Endometrial microvascular endothelial cells (primary cell): ENCODE data around the gene IDH2. TPM values are rescaled to one million over a fixed set of nuclear protein-coding genes. Genes with fewer than 3 reads are reported as not detected.

Source experiments
- in situ Hi-C: cut with HindIII; loops from 2 replicates; pipeline ENCODE4 v1.10.0; 2017; ENCODE audit warnings: low sequenced_read_pairs, low pct_unique_long_range_greater_than_20kb; ENCODE audit errors: inconsistent ontology term
- total RNA-seq: library from RNA; depleted of rRNA; stranded (reverse); fragments of >200 nt; gene quantifications from one replicate; pipeline ENCODE4 v1.2.3, GENCODE V29; 2015; ENCODE audit errors: inconsistent ontology term

Gene IDH2
- total RNA-seq, 1 donor from 2014 or later, result 74.7 TPM

DNA sequence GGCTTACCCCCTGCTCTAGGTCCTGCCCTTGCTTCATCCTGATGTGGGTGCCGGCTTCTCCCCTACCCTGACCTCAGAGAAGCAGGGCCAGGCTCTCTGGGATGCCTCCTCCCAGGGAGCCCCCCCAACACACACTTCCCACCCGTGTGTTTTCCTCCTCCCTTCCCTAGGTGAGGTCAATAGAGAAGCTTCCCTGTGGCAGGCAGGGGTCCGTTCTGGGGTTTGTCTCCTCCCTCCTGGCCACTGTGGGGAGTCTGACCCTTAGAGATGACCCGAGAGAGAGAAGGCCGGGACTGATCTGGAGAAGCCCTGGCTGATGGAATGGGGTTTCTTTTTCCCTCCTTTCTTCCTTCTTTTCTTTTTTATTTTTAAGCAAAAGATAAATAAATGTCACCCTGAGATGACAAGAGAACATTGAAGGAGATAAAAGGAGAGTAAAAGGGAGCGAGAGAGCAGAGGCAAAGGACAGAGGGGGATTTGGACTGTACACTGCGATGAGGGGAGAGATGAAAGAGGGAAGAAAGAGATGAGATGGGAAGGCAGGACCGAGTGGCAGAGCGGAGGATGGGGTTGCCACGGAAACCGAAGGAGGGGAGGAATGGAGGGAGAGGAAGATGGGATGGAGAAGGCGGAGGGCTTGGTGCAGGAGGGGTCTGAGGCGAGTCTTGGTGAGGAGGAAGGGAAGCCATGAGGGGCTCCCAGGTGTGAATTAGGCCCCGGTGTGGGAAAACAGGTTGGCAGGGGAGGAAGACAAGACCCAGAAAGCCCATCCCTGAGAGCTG is 48.4 kb downstream of the IDH2 start:
- in situ Hi-C loops, result no loop called here

DNA sequence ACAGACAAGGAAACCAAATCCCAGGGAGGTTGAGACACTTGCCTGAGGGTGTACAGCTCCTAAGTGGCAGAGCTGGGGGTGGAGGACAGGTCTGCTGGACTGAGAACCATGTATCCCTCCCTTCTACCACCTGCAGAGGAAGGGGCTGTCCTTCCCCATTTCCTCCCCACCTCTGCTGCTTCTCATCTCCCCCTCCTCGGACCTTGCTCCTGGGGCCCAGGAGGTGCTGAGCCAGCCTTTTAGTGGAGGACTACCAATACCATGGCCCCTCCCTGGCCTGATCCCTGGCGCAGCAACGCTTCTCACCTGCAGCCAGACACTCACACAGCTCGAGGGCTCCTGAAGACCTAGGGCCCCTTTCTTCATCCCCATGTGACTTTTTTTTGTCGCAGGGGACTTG is 50.4 kb downstream of the IDH2 start:
- in situ Hi-C loops, result no loop called here

DNA sequence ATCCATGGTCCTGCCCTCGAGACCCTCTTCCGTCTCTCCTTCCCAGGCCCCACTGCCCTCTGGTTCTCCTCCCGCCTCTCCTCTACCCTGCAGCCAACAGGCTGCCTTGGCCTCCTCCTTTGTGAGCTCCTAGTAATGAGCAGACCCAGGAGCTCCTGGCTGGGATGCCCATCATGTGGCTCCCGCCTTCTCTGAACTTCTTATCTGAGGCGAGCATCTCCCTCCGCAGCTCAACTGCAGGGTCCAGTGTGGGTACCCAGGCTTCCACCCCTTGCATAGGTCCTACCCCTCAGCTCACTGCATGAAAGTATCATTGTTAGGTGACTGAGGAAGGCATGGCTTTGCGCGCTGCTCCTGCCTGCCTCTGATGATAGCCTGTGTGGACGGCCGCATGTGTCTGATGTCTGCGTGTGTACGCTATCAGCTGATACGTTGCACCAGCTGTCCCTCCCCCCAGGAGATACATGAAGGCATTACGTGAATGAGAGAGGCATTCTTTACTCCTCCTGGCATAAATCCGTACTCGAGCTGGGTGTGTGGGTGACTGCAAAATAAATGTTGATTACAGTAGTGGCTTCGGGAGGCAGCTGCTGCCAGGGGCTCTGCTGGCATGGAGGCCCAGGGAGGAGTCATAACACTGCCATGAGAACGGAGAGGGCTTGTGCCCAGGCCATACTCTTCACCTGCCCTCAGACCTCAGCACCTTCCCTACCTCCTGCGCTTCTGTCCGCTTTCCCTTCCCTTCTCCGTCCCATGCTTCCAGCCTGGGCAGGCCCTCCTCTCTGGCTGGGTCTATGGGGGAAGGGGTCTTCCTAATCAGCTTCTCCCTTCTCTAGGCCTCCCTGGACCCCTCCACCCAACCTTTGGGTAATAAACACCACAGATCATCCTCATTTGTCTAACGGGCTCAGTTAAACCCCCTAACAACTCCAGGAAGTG is 52.3 kb downstream of the IDH2 start:
- in situ Hi-C loops, result no loop called here

DNA sequence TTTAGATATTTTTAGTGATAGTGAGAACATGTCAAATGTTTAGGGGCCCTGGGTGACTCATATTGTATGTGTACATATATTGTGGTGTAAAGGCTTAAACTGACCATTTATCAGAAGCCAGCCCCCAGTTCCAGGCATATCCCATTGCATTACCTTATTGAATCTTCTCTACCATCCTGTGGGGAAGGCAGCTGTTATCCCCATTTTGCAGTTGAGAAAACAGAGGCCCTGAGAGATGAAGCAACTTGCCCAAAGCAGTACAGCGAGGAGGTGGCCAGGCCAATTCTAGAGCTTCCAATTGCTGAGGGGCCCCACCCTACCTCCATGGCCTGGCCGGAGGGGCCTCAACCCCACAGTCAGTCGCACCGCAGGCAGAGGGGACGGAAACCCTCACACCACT is 53.2 kb downstream of the IDH2 start:
- in situ Hi-C loops, result no loop called here

DNA sequence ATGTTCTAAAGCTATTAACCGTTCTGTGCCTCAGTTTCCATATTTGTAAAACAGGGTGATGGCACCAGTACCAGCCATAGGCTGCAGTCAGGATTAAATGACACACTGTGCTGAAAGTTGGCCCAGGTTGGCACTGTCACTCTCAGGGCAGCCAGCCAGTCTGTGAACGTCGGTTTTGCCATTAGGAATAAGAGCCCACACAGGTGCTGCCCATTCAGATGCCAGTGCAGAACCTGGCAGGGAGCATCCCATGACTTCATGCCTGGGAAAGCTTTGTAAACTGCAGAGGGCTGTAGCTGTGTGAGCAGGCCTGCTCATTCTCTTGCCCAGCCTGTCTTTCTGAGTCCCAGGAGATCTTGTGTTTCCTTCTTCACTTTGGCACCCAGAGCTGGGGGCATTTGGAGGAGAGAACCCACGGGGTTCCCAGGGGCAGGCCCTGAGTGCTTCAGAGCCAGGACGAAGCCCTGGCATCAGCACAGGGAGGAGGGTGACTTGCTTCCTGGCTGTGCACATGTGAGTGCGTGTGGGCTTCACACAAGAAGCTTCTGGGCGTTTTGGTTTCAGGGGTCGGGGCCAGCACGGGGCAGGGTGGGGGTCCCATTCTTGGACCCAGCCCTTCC is 54.2 kb downstream of the IDH2 start:
- in situ Hi-C loops, result no loop called here

DNA sequence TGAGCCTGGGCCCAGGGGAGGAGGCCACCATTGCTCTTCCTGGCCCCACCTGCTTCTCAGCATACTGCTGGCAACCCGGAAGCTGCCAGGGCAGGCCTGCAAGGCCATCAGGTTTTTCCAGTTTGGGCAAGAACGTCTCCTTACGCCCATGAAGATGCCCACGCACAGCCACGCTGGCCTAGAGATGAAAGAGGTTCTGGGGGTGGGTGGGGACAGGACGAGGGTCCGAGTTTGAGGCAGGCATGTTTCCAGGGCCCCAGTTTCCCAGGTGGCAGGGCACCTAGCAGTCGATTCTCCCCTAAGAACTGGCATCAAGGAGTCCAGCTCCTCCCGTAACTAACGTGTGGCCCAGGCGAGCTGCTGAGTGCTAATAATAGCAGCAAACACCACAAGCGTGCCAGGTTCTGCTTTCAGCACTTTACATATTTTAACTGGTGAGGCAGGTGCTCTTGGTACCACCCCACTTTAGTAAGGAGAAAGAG is 55.3 kb downstream of the IDH2 start:
- in situ Hi-C loops, result no loop called here

DNA sequence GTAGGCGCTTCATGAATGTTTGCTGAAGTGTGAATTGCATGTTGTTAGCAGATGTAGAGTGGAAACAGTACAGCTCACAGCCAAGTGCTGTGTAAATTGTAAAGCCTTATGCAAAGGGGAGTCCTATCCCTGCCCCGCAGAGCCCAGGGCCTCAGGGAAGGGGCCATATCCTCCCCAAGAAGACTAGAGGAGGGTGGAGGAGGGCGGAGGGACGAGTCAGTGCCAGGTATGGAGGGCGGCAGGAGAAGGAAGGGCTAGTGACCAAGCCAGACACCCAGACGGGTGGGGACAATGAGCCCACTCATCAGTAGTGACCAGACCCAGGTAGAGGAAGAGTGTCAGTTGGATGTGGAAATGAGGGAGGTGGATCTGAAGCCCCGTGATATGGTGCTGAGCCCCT is 56.0 kb downstream of the IDH2 start:
- in situ Hi-C loops, result no loop called here

DNA sequence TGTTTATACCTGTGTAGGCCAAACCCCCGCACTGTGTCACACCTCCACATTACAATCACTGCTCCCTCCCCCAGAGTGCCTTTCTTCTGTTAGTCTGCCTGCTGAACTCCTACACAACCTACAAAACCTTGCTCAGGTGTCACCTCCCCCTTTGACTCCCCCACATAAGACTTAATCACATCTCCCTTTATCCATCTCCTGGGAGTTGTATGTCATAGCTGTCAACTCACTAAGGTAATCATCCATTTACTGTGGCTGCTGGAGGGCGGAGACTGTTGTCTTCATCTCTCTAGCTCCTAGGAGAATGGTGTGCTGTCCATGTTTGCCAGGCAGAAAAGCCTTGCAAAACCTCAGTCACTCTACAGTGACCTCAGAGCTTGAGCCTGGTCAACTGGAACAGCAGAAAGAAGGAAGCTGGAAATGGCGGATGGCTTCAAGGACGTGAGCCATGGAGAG is 57.3 kb downstream of the IDH2 start:
- in situ Hi-C loops, result no loop called here

DNA sequence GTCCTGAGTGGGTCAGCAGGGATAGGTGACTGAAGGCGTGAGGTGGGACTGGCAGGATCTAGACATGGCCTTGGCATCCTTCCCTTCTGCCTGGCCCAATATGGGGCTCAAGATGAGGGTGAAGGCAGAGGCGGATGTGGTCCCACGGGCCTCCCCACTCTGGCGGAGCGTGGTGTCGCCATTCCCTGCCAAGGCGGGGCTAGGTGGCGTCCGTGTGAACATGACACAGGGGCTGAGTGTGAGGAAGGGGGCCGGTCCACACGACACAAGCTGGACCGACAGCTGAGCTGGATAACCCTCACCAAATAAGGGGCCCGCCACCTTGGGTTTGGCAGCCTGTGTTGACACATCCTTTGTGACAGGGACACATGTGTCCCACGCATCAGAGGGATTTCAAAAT is 58.1 kb downstream of the IDH2 start:
- in situ Hi-C loops, result no loop called here

DNA sequence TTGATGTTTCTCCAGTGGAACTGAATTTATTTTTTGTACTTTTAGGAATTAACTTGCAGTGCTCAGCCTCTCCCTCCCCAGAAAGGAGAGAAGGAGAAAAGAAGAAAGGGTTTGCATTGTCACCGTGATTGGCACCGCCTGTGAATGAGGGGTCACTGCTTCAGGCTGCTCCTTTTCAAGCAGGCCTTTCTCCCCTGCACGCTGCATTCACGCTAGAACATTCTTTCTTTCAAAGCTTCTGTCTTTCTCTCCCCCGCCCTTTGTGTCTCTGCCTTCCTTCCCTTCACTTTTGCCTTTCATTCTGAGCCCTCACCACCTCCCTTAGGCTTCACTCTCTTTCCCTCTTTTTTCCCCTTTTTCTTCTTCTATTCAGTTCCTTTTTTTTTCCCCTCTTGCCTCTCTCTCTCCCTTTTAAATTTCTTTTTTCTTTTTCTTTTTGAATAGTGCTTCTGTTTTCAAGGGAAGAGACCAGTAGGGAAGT is 58.7 kb downstream of the IDH2 start:
- in situ Hi-C loops, result no loop called here

DNA sequence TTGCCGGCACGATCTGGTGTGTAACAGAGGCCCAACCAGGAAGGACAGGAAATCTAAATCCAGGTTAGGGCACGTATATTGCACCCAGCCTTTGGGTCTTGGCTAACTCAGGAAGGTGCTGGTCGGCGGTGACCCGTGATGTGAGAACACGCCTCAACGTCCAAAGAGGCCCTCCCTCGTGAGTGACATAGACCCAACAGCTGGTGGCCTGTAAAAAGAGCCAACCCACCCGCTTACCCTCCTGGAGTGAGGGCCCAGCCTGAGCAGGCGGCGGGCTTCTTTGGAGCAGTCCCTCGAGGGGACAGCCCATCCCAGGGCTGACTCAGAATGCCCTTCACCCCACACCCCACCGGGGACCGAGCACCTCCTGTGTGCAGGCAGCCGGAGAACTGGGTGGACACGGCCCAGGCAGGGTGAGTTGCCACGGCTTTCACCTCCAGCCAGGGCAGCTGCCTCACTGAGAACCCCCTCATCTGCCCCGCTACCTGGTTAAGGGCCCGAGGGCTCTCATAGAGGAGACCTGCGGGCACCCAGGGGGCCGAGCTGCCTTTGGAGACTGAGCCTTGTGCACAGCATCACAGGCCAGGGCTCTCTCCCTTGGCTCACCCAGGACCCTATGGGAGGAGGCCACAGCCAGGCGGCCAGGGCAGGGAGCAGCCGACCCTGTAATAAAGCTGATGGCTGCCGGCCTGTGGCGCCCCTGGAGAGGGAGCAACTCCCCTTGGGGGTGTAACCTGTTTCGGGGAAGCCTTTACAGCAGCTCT is 59.3 kb downstream of the IDH2 start:
- in situ Hi-C loops, result no loop called here

DNA sequence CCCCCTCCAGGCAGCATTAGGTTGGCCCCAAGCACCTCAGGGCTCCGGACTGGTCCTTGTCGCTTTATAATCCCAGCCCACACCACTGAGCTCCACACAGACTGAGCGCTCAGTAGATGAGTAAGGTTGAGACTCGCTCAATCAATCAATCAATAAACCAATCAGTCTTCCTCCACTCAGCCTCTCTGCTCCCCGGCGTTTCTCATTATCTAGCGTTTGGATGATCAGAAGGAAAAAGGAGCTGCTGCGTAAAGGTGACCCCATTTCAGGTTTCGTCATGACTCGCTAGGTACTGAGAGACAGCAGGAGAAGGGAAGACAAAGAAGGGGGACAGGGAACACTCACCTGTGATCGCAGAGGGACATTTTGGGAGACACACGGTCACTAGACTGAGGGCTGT is 59.9 kb downstream of the IDH2 start:
- in situ Hi-C loops, result no loop called here

DNA sequence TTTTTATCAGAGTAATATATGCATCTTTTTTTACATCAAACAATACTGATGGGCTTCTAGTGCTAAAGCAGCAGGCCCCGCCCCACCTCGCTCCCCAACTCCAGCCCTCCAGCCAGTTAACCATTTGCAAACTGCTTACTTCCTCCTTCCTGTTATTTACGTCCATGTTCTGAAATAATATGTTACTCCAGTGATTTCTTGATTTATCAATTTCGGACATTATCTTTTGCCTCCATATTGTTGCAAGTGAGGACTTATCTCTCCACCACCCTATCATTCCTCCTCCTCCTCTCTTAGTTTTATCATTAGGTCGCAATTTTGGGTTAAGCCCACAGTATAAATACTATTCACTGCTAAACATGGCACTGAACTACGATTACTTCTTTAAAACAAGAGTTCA is 61.6 kb downstream of the IDH2 start:
- in situ Hi-C loops, result no loop called here

DNA sequence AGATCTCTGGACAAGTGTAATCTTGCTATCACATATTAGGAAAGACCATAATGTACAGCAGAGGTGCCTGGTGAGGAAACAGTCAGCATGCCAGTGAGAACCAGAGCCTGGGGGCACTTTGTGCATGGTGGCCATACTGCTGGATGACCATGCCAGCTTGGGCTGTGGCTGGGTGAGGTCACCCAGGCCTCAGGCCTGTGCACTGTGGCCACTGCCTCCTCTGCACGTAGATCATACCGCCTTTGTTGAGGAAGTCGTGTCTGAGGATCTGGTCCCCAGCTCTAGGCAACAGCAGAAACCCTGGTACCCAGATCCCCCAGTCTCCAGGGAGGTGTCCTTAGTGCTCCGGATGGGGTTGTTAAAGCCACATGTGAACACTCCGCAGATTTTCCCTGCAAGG is 62.3 kb downstream of the IDH2 start:
- in situ Hi-C loops, result no loop called here

DNA sequence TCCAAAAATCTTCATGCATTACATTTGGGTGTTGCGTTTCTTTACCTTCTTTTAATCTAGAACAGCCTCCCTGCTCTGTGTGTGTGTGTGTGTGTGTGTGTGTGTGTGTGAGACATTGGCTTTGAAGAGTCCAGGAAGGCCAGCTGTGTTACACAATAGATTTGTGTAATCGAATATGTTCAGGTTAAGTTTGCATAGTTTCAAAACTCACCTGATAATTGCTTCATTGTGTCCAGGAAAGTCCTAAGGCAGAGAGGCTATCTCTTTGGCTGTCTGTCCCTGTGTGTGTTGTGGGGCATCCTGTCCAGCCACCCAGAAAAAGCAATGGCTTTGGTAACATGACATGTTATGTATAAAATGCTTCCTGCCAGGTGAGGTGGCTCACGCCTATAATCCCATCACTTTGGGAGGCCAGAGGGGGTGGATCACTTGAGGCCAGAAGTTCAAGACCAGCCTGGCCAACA is 63.6 kb downstream of the IDH2 start:
- in situ Hi-C loops, result no loop called here

DNA sequence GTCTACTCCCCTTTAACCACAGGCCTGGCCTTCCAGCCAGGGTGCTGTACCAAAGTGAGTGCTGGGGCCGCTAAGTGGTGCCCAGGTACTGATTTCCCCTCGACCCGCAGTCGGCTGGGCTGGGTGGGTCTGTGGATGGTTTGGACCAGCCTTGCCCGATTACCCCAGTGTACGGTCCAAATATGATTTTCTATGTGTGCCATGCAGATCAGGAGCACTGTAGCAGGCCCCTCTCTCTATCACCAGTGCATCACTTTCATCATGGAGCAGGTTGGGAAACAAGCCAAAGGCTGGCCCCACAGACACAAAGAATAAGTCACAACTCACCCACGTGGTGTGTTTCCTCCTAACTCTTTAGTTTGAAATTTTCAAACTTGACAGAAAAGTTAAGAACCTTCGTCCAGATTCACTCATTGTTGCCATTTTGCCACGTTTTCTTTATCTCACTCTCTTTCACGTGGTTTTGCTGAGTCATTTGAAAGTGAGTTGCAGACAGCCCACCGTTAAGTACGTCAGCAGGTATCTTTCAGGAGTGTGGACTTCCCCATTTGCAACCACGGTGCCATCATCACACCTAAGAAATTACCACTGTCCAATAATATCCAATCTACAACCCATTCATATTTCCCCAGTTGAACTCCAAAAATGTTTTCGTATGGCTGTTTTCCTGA is 64.2 kb downstream of the IDH2 start:
- in situ Hi-C loops, result no loop called here

DNA sequence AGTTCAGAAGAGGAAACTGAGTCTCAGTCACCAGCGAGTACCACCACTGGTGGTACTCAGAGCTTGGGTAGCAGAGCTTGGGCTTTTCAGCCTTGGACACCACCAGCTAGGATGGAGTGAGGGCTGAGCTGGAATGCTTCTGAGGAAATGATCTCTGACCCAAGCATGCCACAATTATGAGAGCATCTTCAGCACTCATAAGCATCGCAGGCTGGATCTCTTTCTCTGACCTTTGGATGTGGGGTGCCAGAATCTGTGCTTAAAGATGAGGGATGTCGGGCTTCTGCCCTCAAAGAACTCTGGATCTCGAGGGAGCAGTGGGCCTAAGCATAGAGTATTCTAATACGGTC is 64.8 kb downstream of the IDH2 start:
- in situ Hi-C loops, result no loop called here

DNA sequence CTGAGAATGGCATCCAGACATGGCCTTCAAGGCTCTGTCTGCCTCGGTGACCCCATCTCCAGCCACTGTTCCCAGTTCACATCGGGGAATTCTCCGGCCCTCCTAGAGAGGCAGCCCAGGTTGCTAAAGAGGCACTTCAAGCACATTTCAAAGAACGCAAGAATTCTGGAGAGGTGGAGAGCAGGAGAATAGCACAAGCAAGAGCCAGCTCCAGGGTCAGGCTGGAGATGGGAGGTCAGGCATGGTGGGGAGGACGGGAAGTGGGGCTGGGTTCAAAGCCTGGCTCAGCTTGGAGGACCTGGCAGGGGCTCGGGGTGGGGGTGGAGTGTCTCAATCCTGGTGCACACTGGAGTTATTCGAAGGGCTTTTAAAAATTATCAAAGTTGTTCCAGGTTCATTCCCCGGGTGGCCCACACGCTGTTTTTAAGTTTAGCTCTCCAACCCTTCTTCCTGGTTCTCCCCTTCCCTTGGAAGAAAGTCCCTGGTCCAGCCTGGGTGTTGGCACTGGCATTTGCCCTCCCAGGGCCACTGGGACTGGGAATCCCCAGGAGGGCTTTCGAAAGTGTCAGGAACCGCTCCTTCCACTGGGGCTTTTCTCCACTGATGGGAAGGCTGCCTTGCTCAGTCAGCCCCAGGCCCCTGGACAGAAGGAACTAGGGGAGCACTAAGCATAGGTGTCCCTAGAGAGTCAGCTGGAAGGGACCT is 65.3 kb downstream of the IDH2 start:
- in situ Hi-C loops, result no loop called here
